Loucy (cell line): ENCODE data around the gene TMEM181.

Experiments used
- EZH2phosphoT487 ChIP-seq: fragments of 200-600 bp; IDR thresholded peaks from 2 replicates; pipeline ENCODE4 v1.6.1; 2018; ENCODE audit warnings: antibody characterized with exemption, mild to moderate bottlenecking, moderate library complexity, borderline replicate concordance
- TF ChIP-seq, protein P1 (sequence below): fragments of 200-600 bp; sonication (generic); conservative IDR thresholded peaks from 2 replicates; pipeline ENCODE4 v1.5.1; 2014; ENCODE audit warnings: mild to moderate bottlenecking, antibody characterized with exemption, low read length

DNA sequence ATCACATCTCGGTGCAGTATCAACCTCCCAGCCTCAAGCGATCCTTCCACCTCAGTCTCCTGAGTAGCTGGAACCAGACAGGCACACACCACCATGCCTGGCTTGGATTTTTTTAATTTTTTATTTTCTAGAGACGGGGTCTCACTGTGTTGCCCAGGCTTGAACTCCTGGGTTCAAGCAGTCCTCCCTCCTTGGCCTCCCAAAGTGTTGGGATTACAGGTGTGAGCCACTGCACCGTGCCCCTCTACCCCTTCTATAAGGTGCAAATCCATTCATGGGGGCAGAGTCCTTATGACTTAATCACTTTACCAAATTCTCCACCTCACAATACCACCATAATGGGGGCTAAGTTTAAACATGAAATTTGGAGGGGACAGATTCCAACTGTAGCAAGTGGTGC is 37.7 kb downstream of the TMEM181 start:
- TF ChIP-seq EZH2phosphoT487, result no peak
- TF ChIP-seq, protein P1, sequence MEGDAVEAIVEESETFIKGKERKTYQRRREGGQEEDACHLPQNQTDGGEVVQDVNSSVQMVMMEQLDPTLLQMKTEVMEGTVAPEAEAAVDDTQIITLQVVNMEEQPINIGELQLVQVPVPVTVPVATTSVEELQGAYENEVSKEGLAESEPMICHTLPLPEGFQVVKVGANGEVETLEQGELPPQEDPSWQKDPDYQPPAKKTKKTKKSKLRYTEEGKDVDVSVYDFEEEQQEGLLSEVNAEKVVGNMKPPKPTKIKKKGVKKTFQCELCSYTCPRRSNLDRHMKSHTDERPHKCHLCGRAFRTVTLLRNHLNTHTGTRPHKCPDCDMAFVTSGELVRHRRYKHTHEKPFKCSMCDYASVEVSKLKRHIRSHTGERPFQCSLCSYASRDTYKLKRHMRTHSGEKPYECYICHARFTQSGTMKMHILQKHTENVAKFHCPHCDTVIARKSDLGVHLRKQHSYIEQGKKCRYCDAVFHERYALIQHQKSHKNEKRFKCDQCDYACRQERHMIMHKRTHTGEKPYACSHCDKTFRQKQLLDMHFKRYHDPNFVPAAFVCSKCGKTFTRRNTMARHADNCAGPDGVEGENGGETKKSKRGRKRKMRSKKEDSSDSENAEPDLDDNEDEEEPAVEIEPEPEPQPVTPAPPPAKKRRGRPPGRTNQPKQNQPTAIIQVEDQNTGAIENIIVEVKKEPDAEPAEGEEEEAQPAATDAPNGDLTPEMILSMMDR, result no peak
